HL-60 (cell line): ENCODE measurements around the gene NBL1.

ENCODE experiments used
- GABPA ChIP-seq: IDR thresholded peaks from 2 replicates; pipeline ENCODE4 v1.6.1; 2012; ENCODE audit warnings: low read depth
- POLR2AphosphoS5 ChIP-seq: IDR thresholded peaks from 2 replicates; pipeline ENCODE4 v1.6.1; 2012; ENCODE audit warnings: low read depth
- TF ChIP-seq, protein P1 (sequence below): IDR thresholded peaks from one replicate; pipeline ENCODE4 v1.5.1; 2011; ENCODE audit warnings: low read length, control low read depth, inconsistent platforms; ENCODE audit not compliant: insufficient read depth
- TF ChIP-seq, protein P2 (sequence below): IDR thresholded peaks from 2 replicates; pipeline ENCODE4 v1.6.1; 2012; ENCODE audit warnings: low read depth; ENCODE audit not compliant: insufficient replicate concordance

DNA sequence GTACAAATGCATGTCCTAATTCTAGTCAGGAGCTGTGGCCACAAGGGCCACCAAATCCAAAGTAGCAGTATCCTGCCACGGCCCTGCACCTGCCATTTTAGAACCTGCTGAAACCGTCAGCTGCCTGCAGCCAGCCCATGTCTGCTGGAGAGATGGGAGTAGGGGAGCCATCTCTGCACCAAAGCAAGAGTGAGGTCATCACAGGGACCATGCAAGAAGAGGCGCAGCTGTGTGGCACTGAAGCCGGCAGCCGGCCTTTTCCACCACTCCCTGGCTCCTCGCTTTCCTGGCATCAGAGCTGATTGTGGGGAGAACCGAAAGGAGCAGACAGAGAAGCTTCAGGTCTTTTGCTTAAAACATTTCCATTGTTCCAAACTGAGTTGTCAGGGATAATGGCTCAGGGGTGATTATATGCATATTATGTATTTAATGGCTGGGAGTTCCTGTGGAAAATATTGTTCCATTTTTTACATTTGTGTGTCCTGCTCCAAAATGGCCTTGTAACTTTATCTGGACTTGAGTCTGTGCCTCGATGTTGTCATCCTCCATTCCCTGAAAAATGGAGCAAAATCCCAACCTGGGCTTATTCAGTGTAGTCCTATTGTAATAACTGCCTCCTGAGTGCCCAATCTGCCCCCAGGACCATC is 18.7 kb upstream of the NBL1 start:
- TF ChIP-seq, protein P1, sequence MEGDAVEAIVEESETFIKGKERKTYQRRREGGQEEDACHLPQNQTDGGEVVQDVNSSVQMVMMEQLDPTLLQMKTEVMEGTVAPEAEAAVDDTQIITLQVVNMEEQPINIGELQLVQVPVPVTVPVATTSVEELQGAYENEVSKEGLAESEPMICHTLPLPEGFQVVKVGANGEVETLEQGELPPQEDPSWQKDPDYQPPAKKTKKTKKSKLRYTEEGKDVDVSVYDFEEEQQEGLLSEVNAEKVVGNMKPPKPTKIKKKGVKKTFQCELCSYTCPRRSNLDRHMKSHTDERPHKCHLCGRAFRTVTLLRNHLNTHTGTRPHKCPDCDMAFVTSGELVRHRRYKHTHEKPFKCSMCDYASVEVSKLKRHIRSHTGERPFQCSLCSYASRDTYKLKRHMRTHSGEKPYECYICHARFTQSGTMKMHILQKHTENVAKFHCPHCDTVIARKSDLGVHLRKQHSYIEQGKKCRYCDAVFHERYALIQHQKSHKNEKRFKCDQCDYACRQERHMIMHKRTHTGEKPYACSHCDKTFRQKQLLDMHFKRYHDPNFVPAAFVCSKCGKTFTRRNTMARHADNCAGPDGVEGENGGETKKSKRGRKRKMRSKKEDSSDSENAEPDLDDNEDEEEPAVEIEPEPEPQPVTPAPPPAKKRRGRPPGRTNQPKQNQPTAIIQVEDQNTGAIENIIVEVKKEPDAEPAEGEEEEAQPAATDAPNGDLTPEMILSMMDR = no peak
- TF ChIP-seq, protein P2, sequence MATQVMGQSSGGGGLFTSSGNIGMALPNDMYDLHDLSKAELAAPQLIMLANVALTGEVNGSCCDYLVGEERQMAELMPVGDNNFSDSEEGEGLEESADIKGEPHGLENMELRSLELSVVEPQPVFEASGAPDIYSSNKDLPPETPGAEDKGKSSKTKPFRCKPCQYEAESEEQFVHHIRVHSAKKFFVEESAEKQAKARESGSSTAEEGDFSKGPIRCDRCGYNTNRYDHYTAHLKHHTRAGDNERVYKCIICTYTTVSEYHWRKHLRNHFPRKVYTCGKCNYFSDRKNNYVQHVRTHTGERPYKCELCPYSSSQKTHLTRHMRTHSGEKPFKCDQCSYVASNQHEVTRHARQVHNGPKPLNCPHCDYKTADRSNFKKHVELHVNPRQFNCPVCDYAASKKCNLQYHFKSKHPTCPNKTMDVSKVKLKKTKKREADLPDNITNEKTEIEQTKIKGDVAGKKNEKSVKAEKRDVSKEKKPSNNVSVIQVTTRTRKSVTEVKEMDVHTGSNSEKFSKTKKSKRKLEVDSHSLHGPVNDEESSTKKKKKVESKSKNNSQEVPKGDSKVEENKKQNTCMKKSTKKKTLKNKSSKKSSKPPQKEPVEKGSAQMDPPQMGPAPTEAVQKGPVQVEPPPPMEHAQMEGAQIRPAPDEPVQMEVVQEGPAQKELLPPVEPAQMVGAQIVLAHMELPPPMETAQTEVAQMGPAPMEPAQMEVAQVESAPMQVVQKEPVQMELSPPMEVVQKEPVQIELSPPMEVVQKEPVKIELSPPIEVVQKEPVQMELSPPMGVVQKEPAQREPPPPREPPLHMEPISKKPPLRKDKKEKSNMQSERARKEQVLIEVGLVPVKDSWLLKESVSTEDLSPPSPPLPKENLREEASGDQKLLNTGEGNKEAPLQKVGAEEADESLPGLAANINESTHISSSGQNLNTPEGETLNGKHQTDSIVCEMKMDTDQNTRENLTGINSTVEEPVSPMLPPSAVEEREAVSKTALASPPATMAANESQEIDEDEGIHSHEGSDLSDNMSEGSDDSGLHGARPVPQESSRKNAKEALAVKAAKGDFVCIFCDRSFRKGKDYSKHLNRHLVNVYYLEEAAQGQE = no peak
- TF ChIP-seq GABPA = no peak
- TF ChIP-seq POLR2AphosphoS5 = no peak
